Aorta (tissue), 5 donors: ENCODE data around the gene LRRN1. TPM values are rescaled to one million over a fixed set of nuclear protein-coding genes. Genes with fewer than 3 reads are reported as not detected.
A peak's percentile ranks its signal among the peaks of the same experiment; 100 is the strongest.

Source experiments
- ATAC-seq: fragments of 200-7000 bp; cut with Tn5 transposase; one replicate; pipeline ENCODE4 v1.9.1; 2022; ENCODE audit warnings: moderate library complexity; ENCODE audit not compliant: low FRiP score
- DNase-seq, 2 donors: peaks; one replicate each; pipeline ENCODE4 v3.0.0-alpha.2; 2020
- H3K27ac ChIP-seq, 2 donors: one replicate each; pipeline ENCODE4 v1.5.1; 2013; ENCODE audit warnings: low read length in 2 of 2, mild to moderate bottlenecking in 2 of 2, moderate library complexity in 2 of 2, control low read depth in 1 of 2, inconsistent platforms in 1 of 2, low read depth in 1 of 2
- H3K27me3 ChIP-seq, 2 donors: one replicate each; pipeline ENCODE4 v1.6.1; 2013; ENCODE audit warnings: control low read depth in 1 of 2, low read length in 1 of 2, mild to moderate bottlenecking in 1 of 2, moderate library complexity in 1 of 2; ENCODE audit not compliant: insufficient read depth in 2 of 2, control insufficient read depth in 1 of 2
- H3K36me3 ChIP-seq, 2 donors: one replicate each; pipeline ENCODE4 v1.6.1; 2013; ENCODE audit warnings: control low read depth in 1 of 2, low read length in 1 of 2, mild to moderate bottlenecking in 1 of 2; ENCODE audit not compliant: insufficient read depth in 2 of 2, control insufficient read depth in 1 of 2
- H3K4me1 ChIP-seq, 2 donors: one replicate each; pipeline ENCODE4 v1.6.1; 2013; ENCODE audit warnings: low read length in 2 of 2, control low read depth in 1 of 2, mild to moderate bottlenecking in 1 of 2, moderate library complexity in 1 of 2; ENCODE audit not compliant: insufficient read depth in 2 of 2, control insufficient read depth in 1 of 2
- H3K4me3 ChIP-seq, 2 donors: one replicate each; pipeline ENCODE4 v1.5.1; 2013; ENCODE audit warnings: low read length in 2 of 2, control low read depth in 1 of 2, mild to moderate bottlenecking in 1 of 2
- H3K9me3 ChIP-seq: one replicate; pipeline ENCODE4 v1.6.1; 2013; ENCODE audit warnings: mild to moderate bottlenecking, low read length; ENCODE audit not compliant: control insufficient read depth
- WGBS, 2 donors: extraction: QIAGEN DNeasy Blood & Tissue Kit; methylation state at CpG; one replicate each; pipeline ENCODE4 v1.1.7; 2013; 5-methylcytosine and 5-hydroxymethylcytosine counted together
- intact Hi-C, 2 donors: fragments of 100-400 bp; cut with DNase I; formaldehyde crosslinking; loops; one replicate each; pipeline versions ENCODE4 v1.14.2 to v1.15.0; 2022
- long read RNA-seq, 2 donors: library from polyadenylated mRNA; unstranded; transcript quantifications; one replicate each; pipeline ENCODE4 v2.0.0, GENCODE V29; 2020 to 2021
- polyA plus RNA-seq, 2 donors: library from polyadenylated mRNA; stranded (reverse); fragments of 200-250 nt; gene quantifications; one replicate each; pipeline ENCODE4 v1.2.3, GENCODE V29; 2013
- total RNA-seq, 2 donors: library from RNA; stranded (reverse); fragmentation: NEBNext Ultra II Directional; extraction: Animal tissue kit (Norgen Biotek cat#: 25700); gene quantifications; one replicate each; pipeline ENCODE4 v1.2.1, GENCODE V29; 2021
- donor health status: healthy with polysubstance abuse.
- donor health status: Bipolar disorder and iron deficiency.
- donor health status: DM: no; HTN: no; CAD: no.
- donor health status: DM: no; HTN: no; CAD: no.
- donor health status: DM: yes; HTN: yes; CAD: no.

LRRN1 gene
- 1 to 10 TPM; 4.8 to 6.6 TPM for total RNA-seq
- polyA plus RNA-seq = under 1 TPM; 0.31 to 0.38 TPM
- long read RNA-seq, donor 1, partial matches to known transcripts = 0 of 6 reads
- long read RNA-seq, donor 1, other reads (novel, unspliced or antisense) = 6 of 6 reads
- long read RNA-seq, donor 2, partial matches to known transcripts = 3 of 7 reads
- long read RNA-seq, donor 2, other reads (novel, unspliced or antisense) = 3 of 7 reads

DNA sequence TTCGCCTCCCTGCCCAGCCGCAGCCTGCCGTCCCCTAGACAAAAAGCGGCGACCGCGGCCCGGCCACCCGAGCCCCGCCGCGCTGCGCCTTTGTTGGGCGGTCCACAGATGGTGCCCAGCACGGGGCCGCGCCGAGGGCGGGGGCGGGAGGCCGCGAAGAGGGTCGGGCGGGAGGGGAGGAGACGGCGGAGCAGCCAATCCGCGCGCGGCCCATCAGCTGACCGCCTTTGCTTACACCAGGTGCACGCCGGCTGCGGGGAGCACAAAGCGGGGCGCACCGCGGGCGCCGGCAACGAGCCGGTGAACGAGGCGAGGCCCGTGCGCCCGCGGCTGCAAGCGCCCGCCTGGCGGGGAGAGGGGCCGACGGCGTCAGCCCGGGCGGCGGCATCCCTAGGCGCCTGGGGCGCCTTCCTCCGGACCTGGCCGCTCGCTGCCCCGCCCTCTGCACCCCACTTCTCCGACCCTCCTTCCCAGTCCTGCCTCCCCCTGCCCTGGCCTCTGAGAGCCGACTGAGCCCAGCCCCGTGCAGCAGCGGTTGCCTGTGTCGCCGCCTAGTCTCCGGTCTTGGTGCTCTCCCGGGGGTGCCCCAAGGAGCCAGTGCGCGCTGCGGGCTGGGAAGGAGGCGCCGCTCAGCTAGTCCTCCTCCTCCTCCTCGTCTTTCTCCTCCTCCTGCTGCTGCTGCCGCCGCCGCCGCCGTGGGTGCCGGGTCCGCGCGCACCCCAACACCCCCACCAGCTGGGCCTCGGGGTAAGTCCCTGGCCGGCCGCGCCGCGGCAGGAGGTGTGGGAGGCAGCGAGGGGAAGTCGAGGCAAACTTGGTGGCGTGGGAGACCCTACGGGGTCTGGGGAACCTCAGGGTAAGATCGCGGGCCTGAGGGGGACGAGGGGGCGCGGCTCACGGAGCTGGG lies at the start of gene LRRN1:
Gene LRRN1, plus strand, starts transcription at position 259 of the 907 bp plus-strand sequence. CDS start 45,211 bp downstream, outside the sequence.
- Histone ChIP-seq H3K9me3 (no peaks in the 10 kb centered on the region), H3K4me1 (no peaks in the 10 kb centered on the region), H3K36me3 (no peaks in the 10 kb centered on the region), H3K4me3 (peak within 1 kb of the TSS; percentile 42 to 48), H3K27ac (peak within 1 kb of the TSS in 1 of 2 donors; percentile 4), H3K27me3 (no peaks in the 10 kb centered on the region)
- 0% methylated on average over 76 to 102 of the region's 102 CpGs for WGBS, 2 donors
- DNase-seq = peak; percentile 67 to 86
- intact Hi-C loops = loop anchor here (5.0 to 10.0 kb wide), 2 partner anchors 245 to 597 kb away; no protein-coding TSS in a partner anchor
- peak; percentile 77 for ATAC-seq

DNA sequence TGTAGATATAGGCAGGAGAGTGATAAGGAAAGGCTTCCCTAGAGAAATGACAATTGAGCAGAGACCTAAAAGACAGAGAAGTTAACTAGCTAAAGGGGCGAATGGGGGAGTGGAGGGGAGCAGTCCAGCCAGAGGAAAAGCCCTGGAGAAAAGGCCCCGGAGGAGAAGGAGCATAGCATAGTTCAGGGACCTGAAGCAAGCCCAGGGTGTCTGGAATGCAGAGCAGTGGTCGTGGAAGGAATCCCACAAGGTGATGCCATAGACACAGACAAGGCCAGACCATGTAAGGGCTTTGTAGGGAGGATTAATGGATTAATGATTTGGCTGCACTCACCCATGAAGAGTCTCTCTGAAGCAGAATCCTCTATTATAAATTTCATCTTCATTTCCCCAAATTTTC lies 45.8 kb upstream of the LRRN1 start:
- no peaks in the 10 kb centered on the region for H3K27me3 ChIP-seq
- no peaks in the 10 kb centered on the region for H3K9me3 ChIP-seq
- ATAC-seq = no peak
- no peaks in the 10 kb centered on the region for H3K36me3 ChIP-seq
- no peak overlapping the region for H3K27ac ChIP-seq
- DNase-seq = no peak
- 58 to 75% methylated on average over 3 of the region's 3 CpGs for WGBS, 2 donors
- intact Hi-C loops = no loop called here
- no peaks in the 10 kb centered on the region for H3K4me1 ChIP-seq
- no peak overlapping the region for H3K4me3 ChIP-seq

DNA sequence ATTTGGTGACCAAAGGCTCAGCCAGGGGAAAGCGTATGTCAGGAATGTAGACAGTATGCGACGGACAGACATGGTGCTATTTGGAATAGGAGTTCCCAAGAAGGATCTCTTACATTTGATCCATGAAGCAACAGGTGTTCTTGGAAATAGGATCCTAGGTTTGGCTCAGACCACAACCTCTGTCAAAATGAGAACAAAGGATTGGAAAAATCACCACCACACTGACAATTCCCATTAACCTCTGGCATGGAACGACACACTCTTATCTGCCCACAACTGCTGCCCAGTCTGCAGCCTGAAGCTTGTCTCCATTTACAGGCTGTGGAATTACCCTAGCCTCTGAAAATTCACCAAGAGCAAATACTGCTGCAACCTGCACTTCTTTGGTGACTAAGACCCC lies 33.6 kb upstream of the LRRN1 start:
- Histone ChIP-seq H3K36me3 (no peaks in the 10 kb centered on the region), H3K27me3 (no peaks in the 10 kb centered on the region), H3K9me3 (no peaks in the 10 kb centered on the region), H3K4me1 (no peaks in the 10 kb centered on the region), H3K27ac (no peak overlapping the region), H3K4me3 (no peak overlapping the region)
- DNase-seq = no peak
- intact Hi-C loops = no loop called here
- ATAC-seq = no peak
- 74 to 87% methylated on average over 4 of the region's 4 CpGs for WGBS, 2 donors

DNA sequence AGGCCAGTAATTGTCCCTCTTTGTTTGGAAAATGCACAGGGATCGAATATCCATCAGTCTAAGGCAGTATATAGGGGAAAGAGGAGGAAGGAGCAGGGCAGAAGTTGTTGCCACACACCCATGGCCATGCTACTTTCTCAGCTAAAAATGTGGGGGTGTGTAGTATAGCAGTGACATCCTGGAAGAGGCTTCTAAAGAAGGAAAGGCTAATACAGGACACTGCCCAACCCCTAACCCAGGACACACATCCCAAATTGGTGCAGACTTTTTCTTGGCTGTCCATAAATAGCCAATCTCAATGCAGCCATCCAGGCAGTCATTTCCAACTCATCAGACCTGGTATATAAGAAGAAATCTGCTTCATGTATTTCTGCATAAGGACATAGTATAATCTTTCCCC lies 33.1 kb upstream of the LRRN1 start:
- intact Hi-C loops = no loop called here
- H3K27me3 ChIP-seq = no peaks in the 10 kb centered on the region
- WGBS, 2 donors = 73 to 83% methylated on average over 1 of the region's 1 CpG

DNA sequence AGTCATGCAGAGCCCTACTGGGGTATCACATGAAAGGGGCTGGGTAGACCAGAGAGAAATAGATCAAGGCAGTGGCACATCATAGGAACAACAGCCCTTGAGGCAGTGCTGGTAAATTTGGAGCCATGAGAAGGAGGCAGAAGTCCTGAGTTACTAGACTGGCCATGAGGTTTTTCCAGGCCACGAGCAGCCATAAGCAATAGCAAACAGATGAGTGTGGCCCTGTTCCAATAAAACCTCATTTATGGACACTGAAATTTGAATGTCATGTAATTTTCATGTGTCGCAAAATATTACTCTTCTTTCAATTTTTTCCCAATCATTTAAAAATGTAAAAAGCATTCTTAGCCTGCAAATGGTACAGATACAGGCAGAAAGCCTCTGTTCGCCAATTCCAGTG lies 28.1 kb upstream of the LRRN1 start:
- Histone ChIP-seq H3K4me1 (no peaks in the 10 kb centered on the region), H3K27ac (no peak overlapping the region), H3K9me3 (peaks cover 3% of the 10 kb centered on the region), H3K4me3 (no peak overlapping the region), H3K27me3 (no peaks in the 10 kb centered on the region), H3K36me3 (no peaks in the 10 kb centered on the region)
- ATAC-seq = no peak
- 84 to 86% methylated on average over 3 of the region's 3 CpGs for WGBS, 2 donors
- DNase-seq = no peak
- intact Hi-C loops = no loop called here

More for the DNA sequence above, 33.1 kb upstream of the LRRN1 start:
- H3K4me1 ChIP-seq = no peaks in the 10 kb centered on the region
- no peaks in the 10 kb centered on the region for H3K9me3 ChIP-seq
- ATAC-seq (no peak), DNase-seq (no peak)
- H3K27ac ChIP-seq = no peak overlapping the region
- no peaks in the 10 kb centered on the region for H3K36me3 ChIP-seq
- no peak overlapping the region for H3K4me3 ChIP-seq

DNA sequence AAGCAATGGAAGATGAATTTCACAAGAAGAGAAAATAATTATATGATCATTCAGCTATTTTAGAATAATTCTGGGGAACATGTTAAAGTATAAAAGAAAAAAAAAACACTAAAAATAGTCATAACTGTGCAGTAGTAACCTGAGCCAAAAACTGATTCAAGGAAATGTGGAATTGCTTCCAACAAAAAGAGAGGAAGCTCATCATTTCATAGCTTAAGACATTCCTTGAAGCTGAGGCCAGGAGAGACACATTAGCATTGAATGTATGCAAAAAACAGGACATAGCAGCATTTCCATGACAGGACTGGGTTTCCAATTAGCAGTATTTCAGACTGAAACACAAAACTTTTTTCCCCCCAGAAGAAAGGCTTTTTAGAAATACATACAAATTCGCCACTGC lies 27.7 kb upstream of the LRRN1 start:
- peaks cover 3% of the 10 kb centered on the region for H3K9me3 ChIP-seq
- 62 to 82% methylated on average over 1 of the region's 1 CpG for WGBS, 2 donors
- no peak overlapping the region for H3K27ac ChIP-seq
- ATAC-seq = no peak
- H3K36me3 ChIP-seq = no peaks in the 10 kb centered on the region
- no peaks in the 10 kb centered on the region for H3K4me1 ChIP-seq
- no peak overlapping the region for H3K4me3 ChIP-seq
- DNase-seq = no peak
- intact Hi-C loops = no loop called here
- H3K27me3 ChIP-seq = no peaks in the 10 kb centered on the region

DNA sequence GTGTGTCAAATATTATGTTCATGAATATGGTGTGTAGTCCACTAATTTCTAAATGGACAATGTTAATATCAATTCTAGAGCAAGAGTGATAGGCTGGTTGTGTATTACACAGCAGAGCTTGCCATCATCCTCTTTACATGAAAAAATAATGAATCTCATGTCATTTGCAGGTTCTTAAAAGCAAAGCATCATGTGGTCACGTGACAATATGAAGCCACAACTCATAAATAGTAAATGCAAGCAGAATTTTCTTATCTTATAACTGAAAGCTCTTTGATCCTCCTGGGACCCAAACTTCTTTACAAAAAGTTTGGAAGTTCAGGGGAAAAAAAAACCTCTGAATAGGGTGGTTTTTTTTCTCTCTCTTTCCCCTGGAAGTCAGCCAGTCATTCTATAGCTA lies 26.9 kb upstream of the LRRN1 start:
- peaks cover 3% of the 10 kb centered on the region for H3K9me3 ChIP-seq
- no peaks in the 10 kb centered on the region for H3K36me3 ChIP-seq
- ATAC-seq (no peak), DNase-seq (no peak)
- intact Hi-C loops = no loop called here
- H3K4me3 ChIP-seq = no peak overlapping the region
- no peaks in the 10 kb centered on the region for H3K4me1 ChIP-seq
- no peaks in the 10 kb centered on the region for H3K27me3 ChIP-seq
- WGBS, 2 donors = 75 to 79% methylated on average over 1 of the region's 1 CpG
- H3K27ac ChIP-seq = no peak overlapping the region

DNA sequence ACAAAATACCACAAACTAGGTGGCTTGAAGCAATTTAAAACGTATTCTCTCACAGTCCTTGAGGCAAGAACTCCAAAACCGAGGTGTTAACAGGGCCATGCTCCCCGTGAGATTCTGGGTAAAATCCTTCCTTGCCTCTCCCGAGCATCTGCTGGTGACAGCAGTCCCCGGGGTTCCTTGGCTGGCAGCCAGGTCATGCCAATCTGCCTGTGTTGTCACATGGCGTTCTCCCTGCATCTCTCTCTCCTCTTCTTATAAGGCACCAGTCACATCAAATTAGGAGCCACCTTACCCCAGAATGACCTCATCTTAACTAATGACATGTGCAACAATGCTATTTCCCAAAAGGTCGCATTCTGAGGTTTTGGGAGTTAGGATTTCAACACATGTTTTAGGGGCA lies 26.3 kb upstream of the LRRN1 start:
- 73 to 77% methylated on average over 7 of the region's 7 CpGs for WGBS, 2 donors

DNA sequence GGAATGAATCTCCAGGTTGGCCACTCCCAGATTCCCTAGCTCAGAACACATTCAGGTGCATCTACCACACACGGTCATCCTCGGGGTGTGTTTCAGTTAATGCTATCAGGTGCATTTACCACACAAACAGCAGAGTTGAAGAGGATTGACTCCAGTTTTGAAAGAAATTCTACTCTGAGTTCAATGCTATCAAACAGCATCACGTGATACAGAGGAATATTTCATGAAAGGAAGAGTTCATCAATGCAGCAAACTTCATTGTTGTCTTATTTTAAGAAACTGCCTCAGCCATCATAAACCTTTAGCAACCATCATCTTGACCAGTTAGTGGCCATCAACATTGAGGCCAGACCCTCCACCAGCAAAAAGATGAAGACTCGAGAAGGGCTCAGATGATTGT lies 22.6 kb upstream of the LRRN1 start:
- Histone ChIP-seq H3K36me3 (no peaks in the 10 kb centered on the region), H3K4me1 (no peaks in the 10 kb centered on the region), H3K9me3 (peaks cover 3% of the 10 kb centered on the region), H3K27me3 (no peaks in the 10 kb centered on the region), H3K4me3 (no peak overlapping the region), H3K27ac (no peak overlapping the region)
- 97% methylated on average over 4 of the region's 4 CpGs for WGBS, 2 donors
- DNase-seq (no peak), ATAC-seq (no peak)
- intact Hi-C loops = no loop called here

More for the DNA sequence above, 26.3 kb upstream of the LRRN1 start:
- intact Hi-C loops = no loop called here
- Histone ChIP-seq H3K27ac (no peak overlapping the region), H3K36me3 (no peaks in the 10 kb centered on the region), H3K4me3 (no peak overlapping the region), H3K9me3 (peaks cover 3% of the 10 kb centered on the region), H3K27me3 (no peaks in the 10 kb centered on the region), H3K4me1 (no peaks in the 10 kb centered on the region)
- no peak for ATAC-seq
- no peak for DNase-seq
